Activated naive CD4-positive, alpha-beta T cell treated with anti-CD3 and anti-CD28 coated beads, Interleukin-2, amount 10 ng/mL, durations not matched to agents 7 days and 5 days (primary cell): ENCODE data around the gene OTOF.

ENCODE experiments used
- CTCF ChIA-PET: fragments of 350-600 bp; sonication (Branson Sonifier 250); formaldehyde crosslinking; loops from one replicate; lab custom pipeline; 2021; ENCODE audit warnings: antibody characterized with exemption; lab: Charles Lee
- DNase-seq: peaks from one replicate; pipeline ENCODE4 v3.0.0-alpha.2; 2020
- H3K27ac Mint-ChIP-seq: one replicate; pipeline ENCODE4 v1.8.0; 2021; ENCODE audit warnings: mild to moderate bottlenecking, moderate library complexity, mixed read lengths
- H3K27me3 Mint-ChIP-seq: one replicate; pipeline ENCODE4 v1.8.0; 2021; ENCODE audit warnings: mild to moderate bottlenecking, mixed read lengths
- H3K36me3 Mint-ChIP-seq: one replicate; pipeline ENCODE4 v1.8.0; 2021; ENCODE audit warnings: mixed read lengths
- H3K4me1 Mint-ChIP-seq: one replicate; pipeline ENCODE4 v1.8.0; 2021; ENCODE audit warnings: mixed read lengths
- H3K4me3 Mint-ChIP-seq: one replicate; pipeline ENCODE4 v1.8.0; 2021; ENCODE audit warnings: mild to moderate bottlenecking, moderate library complexity, mixed read lengths
- H3K9me3 Mint-ChIP-seq: one replicate; pipeline ENCODE4 v1.8.0; 2021; ENCODE audit warnings: mixed read lengths

Gene OTOF

DNA sequence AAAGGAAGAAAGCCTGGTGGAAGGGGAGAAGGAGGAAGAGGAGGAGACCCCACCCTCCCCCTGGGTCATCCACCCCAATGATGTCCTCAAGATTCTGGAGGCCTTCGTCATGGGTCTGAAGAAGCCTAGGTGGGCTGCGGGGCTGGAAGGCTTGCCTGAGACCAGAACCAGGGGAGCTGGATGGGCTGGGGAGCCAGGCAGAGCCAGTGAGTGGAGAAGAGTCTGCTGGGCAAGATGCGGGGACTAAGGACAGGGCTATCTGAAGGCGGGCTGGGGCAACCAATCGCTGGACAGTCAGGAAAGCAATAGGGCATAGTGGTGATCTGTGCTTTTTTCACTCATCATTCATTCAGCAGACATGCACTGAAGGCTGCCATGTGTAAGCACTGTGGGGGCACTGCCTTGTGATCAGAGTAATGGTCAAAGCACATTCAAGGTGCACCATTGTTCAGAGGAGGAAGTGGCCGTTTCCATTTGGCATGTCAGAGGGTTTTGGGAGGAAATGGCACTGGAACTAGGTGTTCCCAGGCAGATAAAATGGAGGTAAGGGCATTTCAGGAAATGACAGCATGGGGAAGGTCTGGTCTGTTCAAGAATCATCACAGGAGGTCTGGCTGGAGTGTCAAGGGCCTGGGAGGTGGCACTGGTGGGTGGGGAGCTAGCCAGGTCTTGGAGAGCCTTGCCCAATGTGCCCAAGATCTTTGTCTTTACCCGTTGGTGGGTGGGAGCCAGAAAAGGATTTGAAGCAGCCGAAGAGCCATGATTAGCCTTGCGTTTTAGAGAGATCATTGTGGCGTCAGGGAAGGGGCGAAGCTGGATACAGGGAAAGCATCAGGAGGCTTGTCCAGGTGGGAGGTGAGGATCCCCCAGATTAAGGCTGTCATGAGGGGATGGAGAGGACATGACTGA is 24.2 kb downstream of the OTOF start:
- no peak for DNase-seq
- H3K36me3 Mint-ChIP-seq: no peaks in the 10 kb centered on the region
- no peaks in the 10 kb centered on the region for H3K9me3 Mint-ChIP-seq
- H3K4me1 Mint-ChIP-seq: no peaks in the 10 kb centered on the region
- H3K4me3 Mint-ChIP-seq: no peak overlapping the region
- H3K27ac Mint-ChIP-seq: no peak overlapping the region
- H3K27me3 Mint-ChIP-seq: peaks cover 29% of the 10 kb centered on the region
- CTCF ChIA-PET: no interaction called here

DNA sequence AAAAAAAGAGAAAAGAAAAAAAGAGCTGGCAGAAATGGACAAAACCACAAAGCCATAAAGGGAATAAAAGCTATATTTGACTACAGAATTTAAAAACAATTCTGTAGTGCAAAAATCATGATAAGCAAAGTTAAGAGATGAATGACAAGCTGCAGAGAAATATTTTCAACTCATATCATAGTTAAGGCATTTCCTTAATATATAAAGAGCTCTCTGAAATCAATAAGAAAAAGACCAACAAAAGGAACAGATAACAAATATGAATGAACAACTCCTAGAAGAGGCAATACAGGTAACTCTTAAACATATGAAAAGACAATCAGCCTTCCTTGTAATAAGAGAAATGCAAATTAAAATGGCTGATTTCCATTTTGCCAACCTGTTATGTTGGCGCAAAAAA is 26.2 kb downstream of the OTOF start:
- H3K4me3 Mint-ChIP-seq: no peak overlapping the region
- no peak for DNase-seq
- CTCF ChIA-PET: interaction anchor here (1.2 kb wide), 1 partner anchor 18 kb away, joined by 3 read pairs; no protein-coding TSS in a partner anchor
- no peaks in the 10 kb centered on the region for H3K36me3 Mint-ChIP-seq
- H3K27me3 Mint-ChIP-seq: peaks cover 33% of the 10 kb centered on the region
- H3K4me1 Mint-ChIP-seq: no peaks in the 10 kb centered on the region
- no peak overlapping the region for H3K27ac Mint-ChIP-seq
- H3K9me3 Mint-ChIP-seq: no peaks in the 10 kb centered on the region

DNA sequence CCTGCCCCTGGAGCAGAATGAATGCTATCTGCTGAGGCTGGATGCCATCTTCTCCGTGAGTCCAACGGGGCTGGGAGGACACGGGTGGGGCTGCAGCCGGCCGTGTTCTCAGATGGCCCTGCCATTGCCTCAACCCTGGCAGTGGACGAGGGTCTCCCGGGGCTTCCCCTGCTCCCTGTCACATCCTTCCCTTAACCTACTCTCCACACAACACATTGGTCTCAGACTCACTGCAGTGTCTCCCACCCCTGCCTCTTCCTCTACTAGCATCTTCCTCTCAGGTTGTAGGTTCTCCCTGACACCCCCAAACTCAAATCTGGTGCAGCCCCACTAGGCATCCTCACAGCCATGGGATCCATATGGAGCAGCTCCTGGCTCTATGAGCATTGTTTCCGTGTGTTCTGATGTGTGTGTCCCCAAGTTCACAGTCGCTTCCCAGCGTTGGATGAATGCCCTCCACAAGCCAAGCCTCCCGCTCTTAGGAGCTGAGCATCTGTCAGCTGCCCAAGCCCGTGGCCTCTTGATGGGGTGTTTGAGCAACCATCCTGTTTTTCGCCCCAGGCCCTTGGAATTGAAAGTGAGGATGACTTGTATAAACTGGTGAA is 27.8 kb downstream of the OTOF start:
- CTCF ChIA-PET: interaction anchor here (0.6 to 1.2 kb wide), 2 partner anchors 19 to 82 kb away, joined by 3 read pairs; no protein-coding TSS in a partner anchor
- no peak for DNase-seq
- Mint-ChIP-seq H3K36me3 (no peaks in the 10 kb centered on the region), H3K4me1 (no peaks in the 10 kb centered on the region), H3K9me3 (no peaks in the 10 kb centered on the region), H3K4me3 (no peak overlapping the region), H3K27ac (no peak overlapping the region), H3K27me3 (peaks cover 30% of the 10 kb centered on the region)

DNA sequence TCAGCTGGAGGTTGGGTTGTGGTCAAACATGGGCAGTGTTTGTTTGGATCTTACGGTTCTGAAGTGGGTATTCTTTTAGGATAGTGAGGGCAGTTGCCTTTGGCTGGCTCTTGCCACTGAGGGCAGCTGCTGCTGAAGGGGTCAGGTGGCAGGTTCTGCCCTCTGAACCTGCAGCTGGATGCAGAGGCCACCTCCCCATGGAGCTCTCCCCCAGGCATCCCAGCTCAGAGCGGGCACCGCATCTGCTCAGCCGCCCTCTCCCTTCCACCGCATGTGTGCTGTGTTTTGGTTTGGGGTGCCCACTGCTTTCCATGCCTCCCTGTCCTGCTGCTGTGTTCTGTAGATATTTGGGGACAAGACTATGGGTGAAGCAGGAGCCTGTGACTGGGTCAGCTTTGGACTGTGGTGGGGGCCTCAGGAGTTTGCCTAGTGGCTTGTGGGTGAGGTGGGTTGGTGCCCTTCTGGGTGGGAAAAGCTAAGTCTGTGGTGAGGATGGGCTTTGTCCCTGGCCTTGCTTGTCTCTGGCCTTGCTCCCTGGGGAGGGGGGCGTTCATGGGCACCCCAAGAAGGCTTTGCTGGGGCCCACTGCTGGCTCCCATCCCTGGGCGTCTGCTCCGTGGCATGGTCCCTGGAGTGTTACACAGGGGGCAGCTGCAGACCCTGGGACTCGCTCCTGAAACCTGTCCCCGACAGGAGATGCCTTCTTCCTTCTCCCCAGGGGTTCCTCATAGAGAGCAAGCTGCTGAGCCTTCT is 28.5 kb downstream of the OTOF start:
- no peaks in the 10 kb centered on the region for H3K4me1 Mint-ChIP-seq
- no peak for DNase-seq
- H3K4me3 Mint-ChIP-seq: no peak overlapping the region
- no peaks in the 10 kb centered on the region for H3K36me3 Mint-ChIP-seq
- H3K9me3 Mint-ChIP-seq: no peaks in the 10 kb centered on the region
- no peak overlapping the region for H3K27ac Mint-ChIP-seq
- CTCF ChIA-PET: interaction anchor here (1.3 kb wide), 1 partner anchor 10 kb away, joined by 4 read pairs; no protein-coding TSS in a partner anchor
- peaks cover 24% of the 10 kb centered on the region for H3K27me3 Mint-ChIP-seq

DNA sequence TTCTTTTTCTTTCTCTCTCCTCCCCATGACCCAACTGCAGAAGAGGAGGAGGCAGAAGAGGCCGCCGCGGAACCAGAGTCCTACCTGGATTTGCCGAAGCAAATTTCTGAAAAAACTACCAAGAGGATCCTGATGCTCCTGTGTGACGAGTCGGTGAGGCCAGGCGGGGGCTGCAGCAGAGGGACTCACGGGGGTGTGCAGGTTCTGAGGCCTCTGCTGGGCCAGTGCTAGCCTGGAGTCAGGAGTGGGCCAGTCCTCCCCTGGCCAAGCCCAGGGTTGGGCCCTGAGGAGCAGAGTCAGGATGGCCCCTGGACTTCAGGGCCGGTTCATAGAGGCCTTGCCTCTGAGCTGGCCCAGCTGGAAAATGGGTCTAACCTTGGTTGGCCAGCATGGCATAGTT is 29.3 kb downstream of the OTOF start:
- Mint-ChIP-seq H3K36me3 (no peaks in the 10 kb centered on the region), H3K27ac (no peak overlapping the region), H3K27me3 (peaks cover 28% of the 10 kb centered on the region), H3K4me1 (no peaks in the 10 kb centered on the region), H3K4me3 (no peak overlapping the region), H3K9me3 (no peaks in the 10 kb centered on the region)
- CTCF ChIA-PET: interaction anchor here (1.3 kb wide), 1 partner anchor 10 kb away, joined by 4 read pairs; no protein-coding TSS in a partner anchor
- no peak for DNase-seq

DNA sequence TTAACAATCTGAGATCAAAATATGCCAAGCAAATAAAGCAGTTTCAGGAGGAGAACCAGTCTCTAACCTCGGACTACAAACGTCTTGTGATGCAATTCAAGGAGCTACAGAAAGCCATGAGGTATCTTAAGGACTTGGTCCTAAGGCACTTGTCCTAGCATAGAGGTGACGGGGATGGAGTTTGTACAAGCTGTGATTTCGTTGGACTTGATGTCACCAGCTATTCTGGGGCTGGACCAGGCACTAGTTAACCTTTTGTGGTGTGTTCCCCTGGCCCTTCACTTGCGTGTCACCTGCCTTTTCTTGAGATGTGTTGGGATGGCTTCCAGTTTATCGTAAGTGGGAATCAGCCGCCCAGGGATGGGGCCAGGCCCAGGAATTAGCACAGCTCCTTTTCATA is 33.7 kb downstream of the OTOF start:
- Mint-ChIP-seq H3K36me3 (no peaks in the 10 kb centered on the region), H3K4me3 (no peak overlapping the region), H3K27ac (no peak overlapping the region), H3K27me3 (peaks cover 9% of the 10 kb centered on the region), H3K9me3 (no peaks in the 10 kb centered on the region), H3K4me1 (no peaks in the 10 kb centered on the region)
- CTCF ChIA-PET: no interaction called here
- no peak for DNase-seq

DNA sequence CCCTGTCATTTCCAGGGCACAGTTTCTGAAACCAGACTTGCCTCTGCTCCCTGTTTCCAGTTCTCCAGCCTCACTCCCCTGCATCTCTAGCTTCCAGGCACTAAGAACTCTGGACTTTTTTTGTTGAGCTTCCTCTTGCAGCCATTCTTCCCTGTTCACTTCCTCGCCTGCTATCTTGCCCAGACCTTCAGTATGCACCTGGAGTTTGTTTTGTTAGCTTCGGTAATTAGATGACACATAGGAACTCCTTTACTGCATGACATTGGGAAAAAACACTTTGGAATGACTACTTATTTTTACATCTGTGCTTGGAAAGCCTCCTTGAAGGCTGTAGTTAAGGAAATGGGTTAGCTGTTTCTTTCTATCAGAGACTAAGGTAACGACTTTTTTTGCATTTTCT is 35.2 kb downstream of the OTOF start:
- no peak overlapping the region for H3K27ac Mint-ChIP-seq
- H3K4me3 Mint-ChIP-seq: no peak overlapping the region
- no peaks in the 10 kb centered on the region for H3K36me3 Mint-ChIP-seq
- H3K9me3 Mint-ChIP-seq: no peaks in the 10 kb centered on the region
- no peak for DNase-seq
- H3K4me1 Mint-ChIP-seq: no peaks in the 10 kb centered on the region
- CTCF ChIA-PET: interaction anchor here (1.2 kb wide), 1 partner anchor 117 kb away, joined by 3 read pairs; no protein-coding TSS in a partner anchor
- H3K27me3 Mint-ChIP-seq: peaks cover 13% of the 10 kb centered on the region

DNA sequence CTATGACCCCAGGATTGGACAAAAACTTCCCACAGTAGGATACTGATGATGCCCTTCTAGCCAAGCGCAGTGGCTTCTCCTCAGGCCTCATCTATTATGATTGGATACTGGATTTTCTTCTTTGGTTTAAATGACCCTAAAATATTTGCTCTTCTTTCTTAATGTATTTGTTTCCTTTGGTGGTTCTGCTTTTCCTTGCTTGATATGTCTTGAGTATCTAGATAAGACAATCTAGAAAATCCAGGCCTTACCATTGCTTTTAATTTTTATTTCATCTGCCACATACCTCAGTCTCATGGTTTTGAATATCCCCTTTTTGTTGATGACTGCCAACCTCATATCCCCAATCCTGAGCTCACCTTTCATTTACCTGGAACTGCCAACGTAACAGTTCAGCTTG is 35.6 kb downstream of the OTOF start:
- Mint-ChIP-seq H3K4me3 (no peak overlapping the region), H3K36me3 (no peaks in the 10 kb centered on the region), H3K4me1 (no peaks in the 10 kb centered on the region), H3K27ac (no peak overlapping the region), H3K27me3 (peaks cover 13% of the 10 kb centered on the region), H3K9me3 (no peaks in the 10 kb centered on the region)
- CTCF ChIA-PET: interaction anchor here (0.9 to 1.2 kb wide), 2 partner anchors 117 to 1109 kb away, joined by 3 read pairs; no protein-coding TSS in a partner anchor
- no peak for DNase-seq

DNA sequence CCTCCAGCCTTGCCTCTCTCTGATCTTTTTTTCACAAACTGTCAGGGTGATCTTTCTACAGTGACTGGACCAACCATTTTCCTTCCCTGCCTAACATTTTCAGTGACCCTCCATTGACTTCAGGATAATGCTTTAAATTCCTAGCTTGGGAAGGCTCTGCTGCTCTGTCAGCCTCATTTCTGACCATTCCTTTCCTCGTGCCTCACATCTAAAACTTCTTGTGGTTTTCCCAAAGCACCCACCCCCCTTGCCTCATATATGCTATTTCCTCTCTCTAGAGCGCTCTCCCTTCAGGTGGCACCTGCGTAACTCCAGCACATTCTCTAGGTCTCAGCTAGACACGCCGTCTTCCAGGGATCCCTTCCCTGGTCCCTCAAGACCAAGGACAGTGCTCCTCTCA is 39.0 kb downstream of the OTOF start:
- H3K4me1 Mint-ChIP-seq: no peaks in the 10 kb centered on the region
- no peaks in the 10 kb centered on the region for H3K9me3 Mint-ChIP-seq
- peaks cover 11% of the 10 kb centered on the region for H3K27me3 Mint-ChIP-seq
- H3K36me3 Mint-ChIP-seq: no peaks in the 10 kb centered on the region
- H3K4me3 Mint-ChIP-seq: no peak overlapping the region
- no peak for DNase-seq
- H3K27ac Mint-ChIP-seq: no peak overlapping the region
- CTCF ChIA-PET: no interaction called here

DNA sequence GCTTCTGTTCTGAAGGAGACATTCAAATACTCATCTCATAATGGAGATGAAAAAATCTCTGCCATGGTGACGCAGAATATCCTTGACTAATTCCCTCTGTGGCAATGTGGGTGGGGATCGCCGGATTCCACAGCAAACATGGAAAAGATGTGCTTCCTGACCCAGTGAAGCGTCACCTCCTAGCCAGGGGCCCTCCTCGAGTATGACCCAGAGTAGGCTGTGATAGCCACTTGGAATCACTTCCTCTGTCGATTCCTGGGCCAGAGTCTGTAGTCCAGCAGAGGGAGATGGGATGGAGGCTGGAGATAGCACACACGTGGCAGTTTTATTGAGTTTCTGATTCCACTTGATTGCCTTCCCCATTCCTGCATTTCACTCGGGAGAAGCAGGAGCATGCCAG is 39.4 kb downstream of the OTOF start:
- peaks cover 12% of the 10 kb centered on the region for H3K27me3 Mint-ChIP-seq
- DNase-seq: no peak
- no peak overlapping the region for H3K27ac Mint-ChIP-seq

DNA sequence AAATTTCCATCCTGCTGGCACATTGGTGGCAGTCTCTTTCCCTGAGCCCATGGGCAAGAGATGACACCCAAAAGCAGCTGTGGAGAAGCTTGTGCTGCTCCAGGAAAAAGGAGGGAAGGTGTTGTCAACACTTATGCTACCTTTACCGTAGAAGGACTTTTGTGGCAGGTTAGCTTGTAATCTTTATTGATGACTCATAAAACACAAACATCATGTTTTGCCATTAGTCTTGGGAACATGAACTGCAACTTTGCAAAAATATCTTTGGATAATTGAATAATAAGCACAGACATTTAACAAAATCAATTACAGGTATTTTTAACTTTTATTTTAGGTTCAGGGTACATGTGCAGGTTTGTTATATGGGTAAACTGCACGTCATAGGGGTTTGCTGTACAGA is 42.8 kb downstream of the OTOF start:
- Mint-ChIP-seq H3K36me3 (no peaks in the 10 kb centered on the region), H3K27me3 (peaks cover 19% of the 10 kb centered on the region), H3K4me1 (no peaks in the 10 kb centered on the region), H3K9me3 (no peaks in the 10 kb centered on the region), H3K27ac (no peak overlapping the region), H3K4me3 (no peak overlapping the region)
- no peak for DNase-seq
- CTCF ChIA-PET: no interaction called here

More for the DNA sequence above, 39.4 kb downstream of the OTOF start:
- Mint-ChIP-seq H3K36me3 (no peaks in the 10 kb centered on the region), H3K4me1 (no peaks in the 10 kb centered on the region), H3K4me3 (no peak overlapping the region), H3K9me3 (no peaks in the 10 kb centered on the region)
- CTCF ChIA-PET: no interaction called here

DNA sequence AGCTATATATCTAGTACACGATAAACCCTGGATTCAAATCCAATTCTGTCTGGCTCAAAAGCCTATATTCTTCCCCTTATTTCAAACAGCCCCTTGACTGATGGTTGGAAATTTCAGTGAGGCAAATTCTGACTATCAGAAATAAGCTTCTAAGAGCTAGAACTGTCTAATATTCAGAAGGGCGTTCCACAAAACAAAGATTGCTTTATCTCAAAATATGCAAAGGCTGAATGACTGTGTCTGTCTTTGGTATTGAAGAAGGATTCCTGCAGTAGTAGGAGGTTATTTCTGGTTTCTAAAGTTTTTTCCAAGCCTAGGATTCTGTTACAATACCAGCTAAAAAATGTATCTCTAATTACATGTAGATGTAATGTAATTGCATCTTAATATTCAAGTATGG is 45.1 kb downstream of the OTOF start:
- Mint-ChIP-seq H3K4me1 (no peaks in the 10 kb centered on the region), H3K9me3 (no peaks in the 10 kb centered on the region), H3K27me3 (peaks cover 9% of the 10 kb centered on the region), H3K27ac (no peak overlapping the region), H3K36me3 (no peaks in the 10 kb centered on the region), H3K4me3 (no peak overlapping the region)
- CTCF ChIA-PET: no interaction called here
- DNase-seq: no peak

DNA sequence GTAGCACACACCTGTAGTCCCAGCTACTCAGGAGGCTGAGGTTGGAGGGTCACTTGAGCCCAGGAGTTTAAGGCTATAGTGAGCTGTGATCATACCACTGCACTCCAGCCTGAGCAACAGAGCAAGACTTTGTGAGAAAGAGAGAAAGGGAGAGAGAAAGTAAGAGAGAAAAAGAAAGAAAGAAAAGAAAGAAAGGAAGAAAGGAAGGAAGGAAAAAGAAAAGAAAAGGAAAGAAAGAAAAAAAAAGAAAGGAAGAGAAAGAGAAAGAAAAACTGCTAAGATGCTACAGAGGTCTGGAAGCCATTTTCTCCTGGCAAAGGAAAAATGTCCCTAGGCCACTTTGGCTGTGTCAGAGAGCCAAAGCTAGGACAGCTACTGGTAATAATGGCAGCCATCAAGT is 45.6 kb downstream of the OTOF start:
- DNase-seq: no peak
- no peaks in the 10 kb centered on the region for H3K36me3 Mint-ChIP-seq
- no peak overlapping the region for H3K27ac Mint-ChIP-seq
- no peak overlapping the region for H3K4me3 Mint-ChIP-seq
- H3K9me3 Mint-ChIP-seq: no peaks in the 10 kb centered on the region
- CTCF ChIA-PET: interaction anchor here (1.0 kb wide), 1 partner anchor 15 kb away, joined by 5 read pairs; no protein-coding TSS in a partner anchor
- no peaks in the 10 kb centered on the region for H3K4me1 Mint-ChIP-seq
- H3K27me3 Mint-ChIP-seq: peaks cover 9% of the 10 kb centered on the region

DNA sequence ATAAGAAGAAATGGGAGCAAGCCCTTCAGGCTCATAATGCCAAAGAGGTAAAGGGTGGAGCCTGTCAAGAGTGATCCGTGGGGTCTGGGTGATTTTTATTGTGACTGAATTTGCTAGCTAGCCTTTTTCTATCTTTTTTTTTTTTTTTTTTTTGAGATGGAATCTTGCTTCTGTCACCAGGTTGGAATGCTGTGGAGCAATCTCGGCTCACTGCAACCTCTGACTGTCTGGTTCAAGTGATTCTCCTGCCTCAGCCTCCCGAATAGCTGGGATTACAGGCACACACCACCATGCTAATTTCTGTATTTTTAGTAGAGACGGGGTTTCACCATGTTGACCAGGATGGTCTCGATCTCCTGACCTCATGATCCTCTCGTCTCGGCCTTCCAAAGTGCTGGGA is 47.1 kb downstream of the OTOF start:
- Mint-ChIP-seq H3K4me1 (no peaks in the 10 kb centered on the region), H3K27ac (no peak overlapping the region), H3K27me3 (peaks cover 9% of the 10 kb centered on the region), H3K36me3 (no peaks in the 10 kb centered on the region), H3K9me3 (no peaks in the 10 kb centered on the region), H3K4me3 (no peak overlapping the region)
- CTCF ChIA-PET: no interaction called here
- DNase-seq: no peak
